ENCODE data around the gene PCDHGB3. TPM values are rescaled to one million over a fixed set of nuclear protein-coding genes. Genes with fewer than 3 reads are reported as not detected.
"Not testable (repeated sequence)": the region's sequence is repeated elsewhere in the genome, so short reads cannot be mapped to it uniquely, and the experiment has no call there.

The PCDHGB3 gene
- total RNA-seq, 1 experiment from 2014 or later: 1.6 TPM

GRCh38 chr5:141397756-141398551, 27.9 kb downstream of the PCDHGB3 start, which contains the start of gene PCDHGB5:
Gene PCDHGB5 (plus strand): TSS chr5:141397947. CDS start chr5:141398128, 181 bp downstream.
- H3K23me2 ChIP-seq (ENCODE audit: insufficient read length, low read depth, low read length, poor library complexity, severe bottlenecking); H3K4me1 Mint-ChIP-seq; H3K18ac ChIP-seq (ENCODE audit: insufficient read length, low read depth, low read length); H3K56ac ChIP-seq (ENCODE audit: insufficient read length, low read depth, low read length); H3K79me2 ChIP-seq (ENCODE audit: insufficient read depth, low read length); H4K8ac ChIP-seq (replicated peaks; ENCODE audit: insufficient read length, low read depth, low read length); H3K4ac ChIP-seq (ENCODE audit: low read depth, low read length); H2AK5ac ChIP-seq (ENCODE audit: insufficient read length, low read length); H3K79me1 ChIP-seq (ENCODE audit: insufficient read depth, low read depth, low read length, poor library complexity, severe bottlenecking); H3K23ac ChIP-seq (ENCODE audit: insufficient read length, low read depth, low read length); H3K27me3 ChIP-seq (ENCODE audit: insufficient read depth, low read length); H3K9ac ChIP-seq (ENCODE audit: extremely low read depth, insufficient read length, low read length); H2BK120ac ChIP-seq (ENCODE audit: low read depth, low read length, poor library complexity, severe bottlenecking); H2BK5ac ChIP-seq (ENCODE audit: insufficient read length, low read length); H3K4me1 ChIP-seq (ENCODE audit: insufficient read depth, low read length); H3K27me3 Mint-ChIP-seq (ENCODE audit: low read depth); H3T11ph ChIP-seq (ENCODE audit: low read length); H2BK20ac ChIP-seq (ENCODE audit: low read depth, low read length, poor library complexity, severe bottlenecking); H2BK15ac ChIP-seq (ENCODE audit: low read depth, low read length); H4K5ac ChIP-seq (ENCODE audit: insufficient read length, low read depth, low read length); H4K20me1 ChIP-seq (ENCODE audit: control insufficient read depth, insufficient read depth, insufficient read length); H2BK12ac ChIP-seq (ENCODE audit: insufficient read length, low read depth, low read length); H4K91ac ChIP-seq (ENCODE audit: insufficient read length, low read depth, low read length); H3K27ac Mint-ChIP-seq; H3K4me2 ChIP-seq (ENCODE audit: insufficient read depth, insufficient read length, low read length); H3K14ac ChIP-seq (ENCODE audit: insufficient read depth, low read length); H3K27ac ChIP-seq (ENCODE audit: insufficient read length, low read depth, low read length); H2AFZ ChIP-seq (ENCODE audit: low read length): not testable (repeated sequence)
- H3K4me3 Mint-ChIP-seq: peak within 1 kb of the TSS in 1 of 2 experiments; percentile 57; a peak in 2 of 5 replicates
- H3K9me3 ChIP-seq (ENCODE audit: control insufficient read depth, low read depth, low read length): peaks cover 36% of the 10 kb centered on the region
- H3K9me3 Mint-ChIP-seq: peaks cover 54 to 72% of the 10 kb centered on the region in 2 experiments
- peak; percentile 47 for DNase-seq
- peak; percentile 61 for TF ChIP-seq CTCF (conservative IDR thresholded peaks at IDR 0.05)
- peaks cover 26 to 51% (median 50%) of the 10 kb centered on the region in 3 experiments for H3K36me3 Mint-ChIP-seq (ENCODE audit: insufficient read depth in 1 of 3, low read depth in 3 of 3)
- no CpG with 5 or more reads among the region's 43 CpGs for WGBS (ENCODE audit: extremely low coverage, insufficient read length, low lambda C conversion rate)

Measured in H9 (cell line).